SK-N-SH (cell line): ENCODE data around the gene SPC25.

Experiments
- RAD21 ChIP-seq: IDR thresholded peaks from 2 replicates; pipeline ENCODE4 v1.6.1; 2012; ENCODE audit warnings: mild to moderate bottlenecking, low read length
- TF ChIP-seq, protein P1 (sequence below): fragments of 200-600 bp; sonication (generic); IDR thresholded peaks from 2 replicates; pipeline ENCODE4 v1.6.1; 2017; ENCODE audit warnings: antibody characterized with exemption, mild to moderate bottlenecking, moderate library complexity
- TF ChIP-seq, protein P2 (sequence below): IDR thresholded peaks from 2 replicates; pipeline ENCODE4 v1.6.1; 2012; ENCODE audit warnings: mild to moderate bottlenecking, low read depth, low read length, moderate library complexity
- TF ChIP-seq, protein P3 (sequence below): IDR thresholded peaks from 2 replicates; pipeline ENCODE4 v1.4.0; 2012; ENCODE audit warnings: low read depth

DNA sequence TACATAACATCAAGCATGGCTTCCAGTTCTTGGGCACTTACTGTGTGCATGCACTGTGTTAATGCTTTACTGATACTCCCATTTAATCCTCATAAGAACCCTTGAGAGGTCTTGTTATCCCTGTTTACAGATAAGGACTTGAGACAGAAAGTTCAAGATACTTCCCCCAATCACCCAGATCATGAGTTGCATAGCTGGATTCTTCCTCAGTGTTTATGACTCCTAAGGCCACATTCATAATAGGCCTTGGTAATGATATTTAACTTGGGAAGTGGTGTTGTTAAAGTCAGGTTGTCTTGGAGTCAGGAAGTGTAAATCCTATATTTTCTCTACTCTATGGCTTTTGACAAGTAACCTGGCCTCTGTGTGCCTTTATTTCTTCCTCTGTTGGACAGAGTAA, 65.1 kb downstream of the SPC25 start:
- TF ChIP-seq, protein P1, sequence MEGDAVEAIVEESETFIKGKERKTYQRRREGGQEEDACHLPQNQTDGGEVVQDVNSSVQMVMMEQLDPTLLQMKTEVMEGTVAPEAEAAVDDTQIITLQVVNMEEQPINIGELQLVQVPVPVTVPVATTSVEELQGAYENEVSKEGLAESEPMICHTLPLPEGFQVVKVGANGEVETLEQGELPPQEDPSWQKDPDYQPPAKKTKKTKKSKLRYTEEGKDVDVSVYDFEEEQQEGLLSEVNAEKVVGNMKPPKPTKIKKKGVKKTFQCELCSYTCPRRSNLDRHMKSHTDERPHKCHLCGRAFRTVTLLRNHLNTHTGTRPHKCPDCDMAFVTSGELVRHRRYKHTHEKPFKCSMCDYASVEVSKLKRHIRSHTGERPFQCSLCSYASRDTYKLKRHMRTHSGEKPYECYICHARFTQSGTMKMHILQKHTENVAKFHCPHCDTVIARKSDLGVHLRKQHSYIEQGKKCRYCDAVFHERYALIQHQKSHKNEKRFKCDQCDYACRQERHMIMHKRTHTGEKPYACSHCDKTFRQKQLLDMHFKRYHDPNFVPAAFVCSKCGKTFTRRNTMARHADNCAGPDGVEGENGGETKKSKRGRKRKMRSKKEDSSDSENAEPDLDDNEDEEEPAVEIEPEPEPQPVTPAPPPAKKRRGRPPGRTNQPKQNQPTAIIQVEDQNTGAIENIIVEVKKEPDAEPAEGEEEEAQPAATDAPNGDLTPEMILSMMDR, result no peak
- no peak for TF ChIP-seq RAD21
- TF ChIP-seq, protein P2, sequence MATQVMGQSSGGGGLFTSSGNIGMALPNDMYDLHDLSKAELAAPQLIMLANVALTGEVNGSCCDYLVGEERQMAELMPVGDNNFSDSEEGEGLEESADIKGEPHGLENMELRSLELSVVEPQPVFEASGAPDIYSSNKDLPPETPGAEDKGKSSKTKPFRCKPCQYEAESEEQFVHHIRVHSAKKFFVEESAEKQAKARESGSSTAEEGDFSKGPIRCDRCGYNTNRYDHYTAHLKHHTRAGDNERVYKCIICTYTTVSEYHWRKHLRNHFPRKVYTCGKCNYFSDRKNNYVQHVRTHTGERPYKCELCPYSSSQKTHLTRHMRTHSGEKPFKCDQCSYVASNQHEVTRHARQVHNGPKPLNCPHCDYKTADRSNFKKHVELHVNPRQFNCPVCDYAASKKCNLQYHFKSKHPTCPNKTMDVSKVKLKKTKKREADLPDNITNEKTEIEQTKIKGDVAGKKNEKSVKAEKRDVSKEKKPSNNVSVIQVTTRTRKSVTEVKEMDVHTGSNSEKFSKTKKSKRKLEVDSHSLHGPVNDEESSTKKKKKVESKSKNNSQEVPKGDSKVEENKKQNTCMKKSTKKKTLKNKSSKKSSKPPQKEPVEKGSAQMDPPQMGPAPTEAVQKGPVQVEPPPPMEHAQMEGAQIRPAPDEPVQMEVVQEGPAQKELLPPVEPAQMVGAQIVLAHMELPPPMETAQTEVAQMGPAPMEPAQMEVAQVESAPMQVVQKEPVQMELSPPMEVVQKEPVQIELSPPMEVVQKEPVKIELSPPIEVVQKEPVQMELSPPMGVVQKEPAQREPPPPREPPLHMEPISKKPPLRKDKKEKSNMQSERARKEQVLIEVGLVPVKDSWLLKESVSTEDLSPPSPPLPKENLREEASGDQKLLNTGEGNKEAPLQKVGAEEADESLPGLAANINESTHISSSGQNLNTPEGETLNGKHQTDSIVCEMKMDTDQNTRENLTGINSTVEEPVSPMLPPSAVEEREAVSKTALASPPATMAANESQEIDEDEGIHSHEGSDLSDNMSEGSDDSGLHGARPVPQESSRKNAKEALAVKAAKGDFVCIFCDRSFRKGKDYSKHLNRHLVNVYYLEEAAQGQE, result no peak
- TF ChIP-seq, protein P3, sequence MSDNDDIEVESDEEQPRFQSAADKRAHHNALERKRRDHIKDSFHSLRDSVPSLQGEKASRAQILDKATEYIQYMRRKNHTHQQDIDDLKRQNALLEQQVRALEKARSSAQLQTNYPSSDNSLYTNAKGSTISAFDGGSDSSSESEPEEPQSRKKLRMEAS, result no peak
